ENCODE measurements around the gene PPT2.

Gene PPT2

GRCh38 chr6:32152769-32153563 lies 975 bp upstream of the PPT2 start:
- FAIRE-seq, result no peak

- no peak for FAIRE-seq
These were observed 697 bp downstream of the PPT2 start for GRCh38 chr6:32154514-32155161.

GRCh38 chr6:32156891-32157290 lies 3.0 kb downstream of the PPT2 start:
- no peak for FAIRE-seq

GRCh38 chr6:32158052-32158451 lies 4.1 kb downstream of the PPT2 start:
- no peak for FAIRE-seq

GRCh38 chr6:32163559-32164258 lies 9.8 kb downstream of the PPT2 start:
- FAIRE-seq, result no peak

- no peak for FAIRE-seq
These were observed 10.4 kb downstream of the PPT2 start, which contains the start of gene EGFL8 for GRCh38 chr6:32164295-32164694. Gene EGFL8 (plus strand): TSS chr6:32164595. CDS start chr6:32166166, 1,571 bp downstream.

- FAIRE-seq, result no peak
These were observed 12.6 kb downstream of the PPT2 start for GRCh38 chr6:32166411-32167061.

- no peak for FAIRE-seq
These were observed 13.3 kb downstream of the PPT2 start for GRCh38 chr6:32167154-32167760.

- no peak for FAIRE-seq
These were observed 13.9 kb downstream of the PPT2 start for GRCh38 chr6:32167761-32168262.

GRCh38 chr6:32168350-32168749 lies 14.4 kb downstream of the PPT2 start:
- FAIRE-seq, result no peak

- FAIRE-seq, result no peak
These were observed 15.1 kb downstream of the PPT2 start for GRCh38 chr6:32168807-32169591.

GRCh38 chr6:32170294-32170693 lies 16.4 kb downstream of the PPT2 start:
- no peak for FAIRE-seq

- no peak for FAIRE-seq
These were observed 17.3 kb downstream of the PPT2 start for GRCh38 chr6:32171234-32171633.

- FAIRE-seq, result no peak
These were observed 19.2 kb downstream of the PPT2 start for GRCh38 chr6:32173051-32173727.

- no peak for FAIRE-seq
These were observed 20.5 kb downstream of the PPT2 start for GRCh38 chr6:32174416-32174815.

GRCh38 chr6:32175322-32175710 lies 21.4 kb downstream of the PPT2 start:
- FAIRE-seq, result no peak

GRCh38 chr6:32175711-32176475 lies 22.0 kb downstream of the PPT2 start, which contains the start of gene AGPAT1:
Gene AGPAT1 (minus strand): TSS chr6:32176084. CDS start chr6:32171496, 4,588 bp downstream.
- no peak for FAIRE-seq

- no peak for FAIRE-seq
These were observed 22.7 kb downstream of the PPT2 start for GRCh38 chr6:32176476-32177182.

- no peak for FAIRE-seq
These were observed 23.3 kb downstream of the PPT2 start for GRCh38 chr6:32177183-32177787.
